HG02840 (cell line): ENCODE results near the gene PAXX.
"Not testable (repeated sequence)": the region's sequence is repeated elsewhere in the genome, so short reads cannot be mapped to it uniquely, and the experiment has no call there.

Source experiments
- ATAC-seq: cut with Tn5 transposase; IDR thresholded peaks from one replicate; pipeline ENCODE4 v1.9.1; 2021; ENCODE audit warnings: mild to moderate bottlenecking, moderate library complexity, moderate number of reproducible peaks; ENCODE audit not compliant: unreplicated experiment, low FRiP score

The PAXX gene

DNA sequence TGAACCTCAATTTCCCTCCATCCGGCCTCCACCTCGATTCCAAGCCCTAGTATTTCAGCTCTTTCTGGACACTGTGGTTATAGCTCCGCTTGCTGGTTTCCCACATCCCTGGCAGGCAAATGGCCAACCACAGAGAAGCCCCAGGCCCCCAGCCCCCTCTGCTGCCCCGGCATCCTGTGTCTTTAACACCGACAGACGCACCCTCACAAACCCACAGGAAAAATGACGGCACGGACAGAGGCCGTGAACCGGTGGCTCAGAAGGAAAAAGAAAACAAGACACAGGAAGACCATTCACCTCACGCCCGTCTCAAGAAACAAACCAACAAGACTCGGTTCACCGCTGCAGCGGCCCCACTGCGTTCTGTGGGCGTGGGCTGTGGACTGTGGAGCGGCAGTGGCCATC lies 5.6 kb downstream of the PAXX start:
- no peak for ATAC-seq

DNA sequence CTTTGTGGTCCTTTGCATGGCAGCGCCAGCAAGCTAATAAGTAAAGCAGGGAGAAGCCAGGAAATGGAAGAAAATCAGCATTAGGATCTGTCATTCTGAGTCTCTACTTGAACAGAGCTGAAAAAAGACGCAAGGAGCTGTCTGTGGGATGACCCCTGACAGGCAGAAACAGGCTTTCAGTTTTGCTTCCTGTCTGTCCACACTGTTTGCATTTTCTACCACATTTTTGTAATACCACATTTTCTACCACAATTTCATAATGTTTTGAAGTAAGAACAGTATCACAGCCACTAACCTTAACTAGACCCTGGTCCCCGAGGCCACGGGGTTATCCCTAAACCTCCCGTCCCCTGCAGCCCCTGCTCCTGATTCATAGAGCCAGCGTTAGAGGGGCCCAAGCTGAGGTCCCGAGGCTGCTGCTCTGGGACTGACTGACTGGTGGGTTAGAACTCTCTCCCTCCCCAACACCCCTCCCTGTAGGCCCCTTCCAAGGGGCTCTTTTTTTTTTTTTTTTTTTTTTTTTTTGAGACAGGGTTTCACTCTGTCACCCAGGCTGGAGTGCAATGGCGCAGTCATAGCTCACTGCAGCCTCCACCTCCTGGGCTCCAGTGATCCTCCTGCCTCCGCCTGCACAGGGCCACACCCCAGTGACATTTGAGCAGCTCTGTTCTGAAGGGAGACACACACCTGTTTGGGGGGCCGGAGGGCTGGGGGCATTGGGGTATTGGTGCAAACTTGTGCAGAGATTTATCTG lies 8.1 kb downstream of the PAXX start:
- ATAC-seq, result peak; percentile 71

- no peak for ATAC-seq
Observed at GRCh38 chr9:137001857-137002645, 9.8 kb downstream of the PAXX start.

DNA sequence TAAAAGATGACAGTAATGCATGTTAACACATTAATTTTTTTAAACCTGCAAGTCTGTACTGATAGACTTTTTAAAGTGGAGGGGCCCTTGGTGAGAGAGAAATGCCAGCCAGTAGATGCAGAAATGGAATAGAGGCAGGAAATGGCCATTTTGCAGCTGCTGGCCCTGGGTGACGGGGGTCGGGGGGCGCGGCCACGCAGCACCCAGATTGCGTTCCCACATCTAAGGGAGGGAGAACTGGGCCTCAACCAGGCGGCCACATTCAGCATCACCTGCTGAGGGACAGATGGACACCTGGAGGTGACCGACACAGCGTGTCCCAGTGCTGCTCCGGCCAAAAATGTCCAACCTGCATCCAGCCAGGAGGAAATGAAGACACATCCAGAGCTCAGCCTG lies 10.4 kb downstream of the PAXX start:
- no peak for ATAC-seq

- ATAC-seq, result not testable (repeated sequence)
Observed at GRCh38 chr9:137004285-137004684, 12.1 kb downstream of the PAXX start.

DNA sequence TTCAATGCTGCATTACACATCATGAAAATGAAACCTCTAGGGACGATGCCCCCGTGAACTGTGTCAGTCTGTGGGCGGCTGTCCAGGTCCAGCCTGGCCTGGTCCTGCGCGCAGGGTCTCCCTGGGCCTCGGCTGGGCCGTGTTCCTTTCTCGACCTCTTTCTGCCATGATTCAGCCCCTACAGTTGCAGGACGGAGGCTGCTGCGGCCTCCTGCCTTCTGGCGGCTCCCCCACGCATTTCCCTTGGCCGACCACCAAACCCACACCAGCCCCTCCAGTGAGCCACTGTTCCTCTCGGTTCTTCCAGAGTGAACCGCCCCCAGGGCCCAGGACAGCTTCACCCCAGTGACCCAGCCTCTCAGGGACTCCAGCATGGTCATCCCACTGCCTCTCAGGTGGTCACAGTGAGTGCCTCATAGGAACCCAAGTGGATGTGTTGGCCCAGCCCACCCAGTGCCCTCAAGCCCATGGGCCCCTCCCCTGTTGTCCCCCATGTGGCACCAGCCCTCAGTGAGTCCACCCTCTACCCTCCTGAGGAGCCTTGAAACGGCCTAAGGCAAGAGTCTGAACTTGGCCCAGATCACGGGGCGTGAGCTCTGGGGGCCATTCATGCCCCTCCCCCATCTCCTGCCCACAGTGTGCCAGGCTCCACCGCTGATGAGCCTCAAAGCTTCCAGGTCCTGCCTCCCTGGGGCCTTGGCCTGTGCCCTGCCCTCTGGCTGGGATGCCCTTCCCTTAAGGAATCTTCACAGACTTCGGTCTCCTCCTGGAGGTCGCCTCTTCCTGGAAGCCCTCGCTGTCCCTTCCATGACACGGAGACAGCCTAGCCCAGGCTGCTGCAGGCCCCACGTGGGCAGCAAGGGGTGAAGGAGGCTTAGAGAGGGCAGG lies 14.1 kb downstream of the PAXX start:
- no peak for ATAC-seq

- no peak for ATAC-seq
Observed at GRCh38 chr9:137007108-137007815, 15.0 kb downstream of the PAXX start.

- ATAC-seq, result no peak
Observed at GRCh38 chr9:137007816-137008270, 15.6 kb downstream of the PAXX start.

- ATAC-seq, result no peak
Observed at GRCh38 chr9:137008312-137008711, 16.1 kb downstream of the PAXX start.

GRCh38 chr9:137009217-137009616 lies 17.0 kb downstream of the PAXX start:
- no peak for ATAC-seq

DNA sequence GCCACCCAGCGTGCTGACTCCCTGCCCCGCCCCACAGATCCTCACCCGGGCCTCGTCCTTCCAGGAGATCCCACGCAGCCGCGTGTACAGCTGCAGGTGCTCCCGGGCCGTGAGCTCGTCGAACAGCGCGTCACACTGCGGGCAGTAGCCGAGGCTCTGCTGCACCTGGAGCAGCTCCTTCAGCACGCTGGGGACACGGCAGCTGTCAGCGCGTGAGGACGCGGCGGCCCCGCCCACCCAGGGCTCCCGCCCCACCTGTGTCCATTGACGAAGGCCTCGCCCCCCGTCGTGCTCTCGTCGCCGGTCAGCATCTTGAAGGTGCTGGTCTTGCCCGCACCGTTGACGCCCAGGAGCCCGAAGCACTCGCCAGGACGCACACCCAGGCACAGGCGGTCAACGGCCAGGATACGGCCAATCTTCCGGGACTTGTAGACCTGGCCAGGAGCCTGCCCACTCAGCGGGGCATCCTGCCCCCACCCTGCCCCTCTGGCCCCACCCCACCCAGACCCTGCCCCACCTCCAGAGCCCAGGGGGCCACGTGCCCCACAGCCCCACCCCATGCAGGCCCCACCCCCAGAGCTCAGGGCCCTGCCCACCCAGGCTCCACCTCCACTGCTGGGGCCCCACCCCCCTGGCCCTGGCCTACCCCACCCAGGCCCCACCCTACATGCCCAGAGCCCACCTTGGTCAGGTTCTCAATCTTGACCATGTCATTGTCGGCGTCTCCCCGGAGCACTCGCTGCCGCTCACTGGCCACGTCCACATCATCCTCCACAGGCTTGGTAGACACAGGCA lies 17.9 kb downstream of the PAXX start:
- ATAC-seq, result no peak

GRCh38 chr9:137011156-137011555 lies 18.9 kb downstream of the PAXX start:
- no peak for ATAC-seq

DNA sequence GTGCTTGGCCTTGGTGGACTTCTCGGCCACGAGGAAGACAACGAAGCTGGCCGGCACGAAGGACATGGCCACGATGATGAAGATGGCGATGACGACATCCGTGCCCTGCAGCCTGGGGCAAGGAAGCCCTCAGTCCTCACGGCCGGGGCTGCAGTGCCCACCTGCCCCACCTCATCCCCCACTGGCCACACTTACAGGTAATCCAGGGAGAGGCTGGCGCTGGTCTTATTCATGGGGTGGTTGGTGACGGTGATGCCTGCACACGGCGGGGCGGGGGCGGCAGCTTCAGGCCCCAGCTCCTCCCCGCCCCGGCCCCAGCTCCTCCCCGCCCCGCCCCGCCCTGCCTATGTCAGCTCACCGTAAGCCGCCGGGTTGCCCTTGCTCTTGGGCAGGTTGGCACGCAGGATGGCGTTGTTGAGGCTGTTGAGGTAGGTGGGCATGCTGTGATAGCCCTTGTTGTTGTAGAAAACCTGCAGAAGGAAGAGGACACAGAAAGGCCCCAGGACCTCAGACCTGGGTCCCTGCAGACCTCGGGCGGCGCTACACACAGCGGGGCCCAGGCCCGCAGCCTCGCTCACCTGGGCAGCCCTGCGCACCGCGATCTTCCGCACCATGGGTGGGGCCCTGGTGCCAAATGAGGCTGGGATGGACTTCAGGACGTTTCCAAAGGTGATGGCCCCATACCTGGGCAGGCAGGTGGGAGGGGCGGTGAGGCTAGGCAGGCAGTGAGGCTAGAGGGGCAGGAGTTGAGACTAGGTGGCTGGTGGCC lies 19.9 kb downstream of the PAXX start:
- no peak for ATAC-seq

- ATAC-seq, result no peak
Observed at GRCh38 chr9:137012694-137013570, 20.7 kb downstream of the PAXX start.

DNA sequence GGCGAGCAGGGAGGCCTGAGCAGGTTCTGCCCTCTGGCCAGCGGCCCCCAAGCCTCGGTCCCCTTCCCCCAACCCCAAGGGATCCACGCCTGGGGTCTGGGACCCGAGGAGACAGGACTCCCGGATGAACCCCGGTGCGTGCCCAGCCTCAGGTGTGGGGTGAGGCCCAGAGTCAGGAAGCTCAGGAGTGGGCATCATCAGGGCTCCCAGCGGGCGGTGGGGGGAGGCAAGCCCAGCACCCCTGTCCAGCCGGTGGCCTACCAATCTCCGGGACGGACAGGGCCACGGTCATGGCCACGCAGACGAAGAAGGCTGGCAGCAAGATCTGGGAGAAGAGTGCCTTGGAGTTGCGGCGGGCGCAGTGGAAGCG lies 21.3 kb downstream of the PAXX start:
- no peak for ATAC-seq

- ATAC-seq, result no peak
Observed at GRCh38 chr9:137014166-137014565, 21.9 kb downstream of the PAXX start.

DNA sequence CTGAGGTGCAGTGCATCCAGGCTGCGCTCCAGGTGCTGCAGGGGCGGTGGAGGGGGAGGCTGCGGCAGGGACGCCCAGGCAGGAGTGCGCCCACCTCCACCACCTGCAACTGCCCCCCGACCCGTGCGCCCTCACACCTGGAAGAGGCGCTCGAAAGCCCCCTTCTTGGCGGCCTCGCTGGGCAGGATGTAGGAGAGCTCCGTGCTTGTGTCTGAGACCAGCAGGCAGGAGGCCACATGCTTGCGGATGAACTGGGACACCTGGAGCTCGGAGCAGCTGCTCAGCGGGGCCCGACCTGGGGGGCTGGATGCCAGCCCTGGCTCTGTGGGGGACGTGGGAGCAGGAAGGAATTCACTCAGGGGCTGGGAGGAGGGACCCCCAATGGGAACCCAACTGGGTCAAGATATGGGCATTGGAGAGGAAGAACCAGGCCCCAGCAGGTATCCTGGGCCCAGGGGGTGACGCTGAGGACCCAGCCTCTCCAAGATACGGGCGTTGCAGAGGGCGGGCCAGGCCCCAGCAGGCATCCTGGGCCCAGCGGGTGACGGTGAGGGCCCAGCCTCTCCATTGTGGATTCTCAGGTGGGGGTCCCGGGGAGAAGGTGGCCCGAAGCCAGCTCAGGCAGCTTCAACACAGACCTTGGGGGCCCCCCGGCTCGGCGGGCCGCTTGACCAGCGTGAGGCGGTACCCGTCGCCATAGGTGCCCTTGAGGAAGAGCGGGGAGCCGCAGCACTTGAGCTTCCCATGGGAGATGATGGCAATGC lies 22.7 kb downstream of the PAXX start:
- ATAC-seq, result no peak
